T-helper 1 cell (primary cell): ENCODE data around the gene NQO2.
"Not testable (repeated sequence)": the region's sequence is repeated elsewhere in the genome, so short reads cannot be mapped to it uniquely, and the experiment has no call there.

Experiments used
- DNase-seq, 5 donors: peaks; one replicate each; pipeline ENCODE4 v3.0.0-alpha.2; 2012 to 2020

The NQO2 gene

DNA sequence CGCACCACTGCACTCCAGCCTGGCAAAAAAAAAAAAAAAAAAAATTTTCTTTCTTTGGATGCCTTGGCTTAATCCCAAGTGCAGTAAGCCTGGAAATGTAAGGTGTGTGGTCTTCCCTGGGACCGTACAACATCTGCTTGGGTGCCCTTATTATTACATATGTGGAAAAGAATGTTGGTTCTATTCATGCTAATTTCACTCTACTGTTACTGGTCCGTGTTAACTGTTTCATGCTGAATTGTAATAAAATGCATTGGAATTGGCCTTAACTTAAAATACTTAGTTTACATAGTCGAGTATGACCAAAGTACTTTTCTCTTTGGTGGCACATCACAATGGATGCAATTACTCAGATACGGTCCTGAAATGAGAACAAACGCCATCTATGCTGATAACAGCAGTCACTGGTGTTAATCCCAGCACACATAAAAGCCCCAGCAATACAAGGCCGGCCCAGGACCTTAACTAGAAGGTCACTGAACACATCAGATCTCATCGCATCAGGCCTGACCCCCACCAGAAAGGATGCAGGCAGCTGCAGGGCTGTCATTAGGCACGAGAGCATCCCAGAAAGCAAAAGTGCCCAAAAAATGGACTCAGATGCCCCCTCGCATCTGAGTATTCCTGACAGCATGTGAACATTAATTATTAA is 29.5 kb upstream of the NQO2 start:
- no peak for DNase-seq

DNA sequence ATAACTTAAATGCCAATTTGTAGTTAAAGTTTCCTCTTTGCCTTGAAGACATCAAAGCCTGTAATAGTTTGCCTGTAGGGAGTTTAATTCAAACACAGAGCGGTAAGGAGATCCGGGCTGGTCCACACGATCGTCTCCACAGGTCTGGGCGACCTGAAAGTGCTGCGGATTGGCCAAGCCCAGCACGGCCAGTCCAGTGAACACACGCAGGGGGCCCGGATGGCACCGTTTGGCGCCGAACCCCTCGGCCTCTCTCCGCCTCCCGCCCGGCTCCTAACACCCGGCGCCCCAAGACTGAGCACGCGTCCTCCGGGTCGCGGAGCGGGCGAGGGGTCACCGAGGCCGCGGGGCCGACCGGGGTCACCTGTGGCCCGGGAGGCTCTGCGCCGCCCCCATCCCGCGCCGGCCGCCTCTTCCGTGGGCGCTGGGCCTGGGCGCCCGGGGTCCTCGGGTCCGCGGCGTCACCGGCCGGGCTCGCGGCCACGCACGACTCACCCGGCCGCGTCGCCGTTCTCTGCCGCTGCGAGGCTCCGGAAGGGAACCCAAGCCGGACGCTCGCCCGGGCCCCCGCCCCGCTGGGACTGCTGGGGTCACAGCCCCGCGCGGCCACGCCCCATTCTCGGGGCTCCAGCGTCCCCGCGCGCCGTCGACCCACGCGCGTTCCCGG is 28.8 kb upstream of the NQO2 start:
- peak in 3 of 5 donors; percentile 30 to 44 (median 34) for DNase-seq

DNA sequence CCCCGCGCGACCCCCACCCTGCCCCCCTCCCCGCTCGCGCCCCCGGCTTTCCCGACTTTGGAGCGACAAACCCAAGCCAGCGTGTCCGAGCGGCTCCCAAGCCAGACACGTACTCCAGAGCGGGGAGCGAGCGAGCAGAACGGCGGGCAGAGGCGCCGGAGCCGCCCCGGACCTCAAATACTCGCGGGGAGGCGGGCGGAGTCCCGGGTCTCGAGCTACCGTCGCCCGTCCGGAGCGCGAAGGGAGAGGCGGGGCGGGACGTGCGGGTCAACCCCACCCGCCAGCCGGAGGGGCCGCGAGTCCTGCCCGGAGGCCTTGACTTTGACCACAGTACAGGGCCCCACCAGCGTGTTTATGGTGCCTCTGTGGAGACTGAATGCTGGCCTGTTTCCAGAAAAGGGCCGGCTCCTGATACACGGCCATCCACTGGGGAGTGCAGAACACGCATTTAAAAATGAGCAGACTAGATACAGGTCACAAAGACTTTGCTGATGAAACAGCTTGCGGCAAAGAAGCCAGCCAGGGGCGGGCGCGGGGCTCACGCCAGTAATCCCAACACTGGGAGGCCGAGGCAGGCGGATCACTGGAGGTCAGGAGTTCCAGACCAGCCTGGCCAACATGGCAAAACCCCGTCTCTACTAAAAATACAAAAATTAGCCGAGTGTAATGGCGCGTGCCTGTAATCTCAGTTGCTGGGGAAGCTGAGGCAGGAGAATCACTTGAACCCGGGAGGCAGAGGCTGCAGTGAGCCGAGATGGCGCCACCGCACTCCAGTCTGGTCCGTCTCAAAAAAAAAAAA is 28.1 kb upstream of the NQO2 start, which contains the start of gene SERPINB6:
Gene SERPINB6, minus strand, starts transcription at position 148 of the 799 bp plus-strand sequence. CDS start 12,235 bp downstream, outside the sequence.
- DNase-seq = peak in 4 of 5 donors; percentile 11 to 28 (median 24)

DNA sequence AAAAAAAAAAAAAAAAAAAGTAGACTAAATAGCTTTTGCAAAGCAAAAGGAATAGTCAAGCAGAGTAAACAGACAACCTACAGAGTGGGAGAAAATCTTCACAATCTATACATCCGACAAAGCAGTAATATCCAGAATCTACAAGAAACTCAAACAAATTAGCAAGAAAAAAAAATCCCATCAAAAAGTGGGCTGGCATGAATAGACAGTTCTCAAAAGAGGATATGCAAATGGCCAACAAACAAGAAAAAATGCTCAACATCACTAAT is 27.5 kb upstream of the NQO2 start:
- not testable (repeated sequence) for DNase-seq

DNA sequence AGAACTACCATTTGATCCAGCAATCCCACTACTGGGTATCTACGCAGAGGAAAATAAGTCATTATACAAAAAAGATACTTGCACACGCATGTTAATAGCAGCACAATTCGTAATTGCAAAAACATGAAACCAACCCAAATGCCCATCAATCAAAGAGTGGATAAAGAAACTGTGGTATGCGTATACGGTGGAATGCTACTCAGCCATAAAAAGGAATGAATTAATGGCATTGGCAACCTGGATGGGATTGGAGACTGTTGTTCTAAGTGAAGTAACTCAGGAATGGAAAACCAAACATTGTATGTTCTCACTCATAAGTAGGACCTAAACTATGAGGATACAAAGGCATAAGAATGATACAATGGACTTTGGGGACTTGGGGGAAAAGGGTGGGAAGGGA is 27.0 kb upstream of the NQO2 start:
- not testable (repeated sequence) for DNase-seq

DNA sequence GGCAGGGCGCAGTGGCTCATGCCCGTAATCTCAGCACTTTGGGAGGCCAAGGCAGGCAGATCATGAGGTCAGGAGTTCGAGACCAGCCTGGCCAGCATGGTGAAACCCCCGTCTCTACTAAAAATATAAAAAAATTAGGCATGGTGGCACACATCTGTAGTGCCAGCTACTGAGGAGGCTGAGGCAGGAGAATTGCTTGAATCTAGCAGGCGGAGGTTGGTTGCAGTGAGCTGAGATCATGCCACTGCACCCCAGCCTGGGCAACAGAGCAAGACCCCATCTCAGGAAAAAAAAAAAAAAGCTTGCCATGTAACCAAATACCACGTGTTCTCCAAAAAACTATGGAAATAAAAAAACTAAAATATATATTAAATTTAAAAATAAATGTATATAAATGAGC is 26.5 kb upstream of the NQO2 start:
- DNase-seq = not testable (repeated sequence)

DNA sequence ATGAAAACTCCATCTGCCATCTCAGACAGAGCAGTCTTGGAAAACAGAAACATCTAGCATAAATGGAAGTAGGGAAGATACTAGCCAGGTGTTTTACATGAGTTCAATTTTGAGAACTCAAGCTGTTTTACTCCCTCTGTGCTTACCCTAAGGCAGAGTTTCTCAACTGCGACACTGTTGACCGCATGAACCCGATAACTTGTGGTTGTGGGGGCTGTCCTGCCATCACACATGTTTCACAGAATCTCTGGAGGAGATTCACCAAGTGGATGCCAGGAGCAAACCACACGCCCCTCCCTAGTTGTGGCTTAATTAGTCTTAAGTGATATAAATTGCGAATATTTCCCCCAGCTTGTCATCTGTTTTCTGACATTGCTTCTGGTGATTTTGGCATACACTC is 26.0 kb upstream of the NQO2 start:
- DNase-seq = no peak

DNA sequence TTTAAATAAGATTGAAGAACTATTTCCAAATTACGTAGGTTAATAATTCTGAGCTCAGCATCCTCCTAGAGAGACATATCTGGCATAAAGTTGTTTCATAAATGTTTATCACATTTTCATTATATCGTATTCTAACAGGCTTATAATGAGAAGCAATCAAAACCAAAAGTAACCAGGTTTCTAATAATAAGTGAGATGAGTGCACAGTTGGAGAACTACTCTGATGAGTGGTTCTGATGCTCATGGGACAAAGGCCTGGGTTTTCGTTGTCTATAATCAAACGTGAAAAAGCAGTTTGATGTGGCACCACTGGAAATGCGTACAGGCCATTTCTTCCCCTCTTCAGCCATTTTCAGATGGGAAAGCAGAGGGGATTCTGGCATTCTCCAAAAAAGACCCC is 23.6 kb upstream of the NQO2 start:
- DNase-seq = no peak

DNA sequence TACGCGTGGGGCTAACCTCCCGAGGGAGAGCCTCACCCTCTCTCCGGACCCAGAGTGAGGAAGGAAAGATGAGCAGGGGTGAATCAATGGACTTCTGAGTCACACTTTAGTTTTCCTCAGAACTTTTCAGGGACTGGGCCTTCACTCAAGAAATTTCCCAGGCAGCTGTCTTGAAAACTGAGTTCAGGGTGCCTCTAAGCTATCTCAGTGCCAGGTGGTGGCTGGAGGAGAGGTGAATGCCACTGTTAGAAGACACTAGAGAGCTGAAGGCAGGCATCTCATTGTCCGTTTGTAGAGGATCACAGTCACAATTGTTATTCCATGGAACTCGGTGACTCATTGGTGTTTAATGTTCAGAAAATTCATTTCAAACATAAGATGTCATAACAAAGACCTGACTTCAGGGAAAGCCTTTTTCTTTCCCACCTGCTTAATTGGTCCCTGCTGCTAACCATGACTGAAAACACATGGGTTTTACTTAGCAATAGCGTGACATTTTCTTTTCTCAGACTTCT is 23.1 kb upstream of the NQO2 start:
- no peak for DNase-seq

DNA sequence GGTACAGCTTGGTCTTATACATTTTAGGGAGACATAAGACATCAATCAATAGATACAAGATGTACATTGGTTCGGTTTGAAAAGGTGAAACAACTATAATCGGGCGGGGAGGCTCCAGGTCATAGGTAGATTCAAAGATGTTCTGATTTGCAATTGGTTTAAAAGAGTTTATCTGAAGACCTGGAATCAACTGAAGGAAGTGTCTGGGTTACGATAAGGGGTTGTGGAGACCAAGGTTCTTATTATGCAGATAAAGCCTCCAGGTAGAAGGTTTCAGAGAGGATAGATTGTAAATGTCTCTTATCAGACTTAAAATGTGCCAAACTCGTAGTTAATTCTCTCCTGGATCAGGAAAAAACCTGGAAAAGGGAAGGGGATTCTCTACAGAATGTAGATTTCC is 22.4 kb upstream of the NQO2 start:
- no peak for DNase-seq

DNA sequence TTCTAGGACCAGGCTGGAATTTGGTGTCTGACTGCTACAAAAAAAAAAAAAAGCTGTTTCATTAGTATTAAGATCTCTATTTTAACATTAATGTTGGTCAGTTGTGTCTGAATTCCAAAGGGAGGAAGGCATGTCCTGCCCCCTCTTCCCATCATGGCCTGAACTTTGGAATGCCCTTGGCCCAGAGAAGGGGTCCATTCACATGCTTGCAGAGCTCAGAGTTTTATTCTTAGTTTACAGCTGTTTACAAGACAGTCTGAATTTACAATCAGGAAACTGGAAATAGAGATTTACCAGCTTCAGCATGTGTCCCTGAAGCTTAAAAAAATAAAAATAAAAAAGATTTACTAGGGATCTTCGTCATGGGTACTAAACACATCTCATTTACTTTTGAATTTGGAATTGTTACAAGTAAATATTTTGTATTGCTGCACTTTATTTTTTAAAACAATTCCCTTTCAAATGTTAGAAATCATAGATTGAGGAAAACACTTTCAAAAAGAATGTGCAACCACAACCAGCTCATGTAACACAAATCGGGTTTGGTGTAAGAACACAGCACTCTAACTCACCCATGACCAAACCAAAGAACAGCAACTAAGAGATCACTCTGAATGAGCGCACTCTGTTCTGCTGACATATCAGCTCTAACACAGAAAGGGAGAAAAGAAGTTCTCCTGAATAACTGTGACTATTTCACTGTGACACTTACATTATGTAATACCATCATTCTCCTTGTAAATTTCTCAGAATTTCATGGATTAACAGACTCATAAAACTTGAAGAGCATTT is 21.7 kb upstream of the NQO2 start:
- no peak for DNase-seq

DNA sequence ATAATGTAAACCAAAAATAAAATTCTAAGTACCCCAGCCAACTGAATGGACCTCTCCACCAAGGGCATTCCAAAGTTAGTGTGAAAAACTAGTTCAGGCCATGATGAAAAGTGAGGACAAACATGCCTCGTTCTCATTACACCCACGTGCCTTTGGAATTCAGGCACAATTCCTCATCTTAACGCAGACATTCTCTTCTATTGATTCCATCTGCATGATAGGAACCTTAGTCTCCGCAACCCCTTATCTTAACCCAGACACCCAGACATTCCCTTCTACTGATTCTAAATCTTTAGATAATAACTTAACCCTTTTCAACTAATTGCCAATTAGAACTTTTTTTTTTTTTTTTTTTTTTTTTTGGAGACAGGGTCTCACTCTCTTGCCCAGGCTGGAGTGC is 20.8 kb upstream of the NQO2 start:
- no peak for DNase-seq

DNA sequence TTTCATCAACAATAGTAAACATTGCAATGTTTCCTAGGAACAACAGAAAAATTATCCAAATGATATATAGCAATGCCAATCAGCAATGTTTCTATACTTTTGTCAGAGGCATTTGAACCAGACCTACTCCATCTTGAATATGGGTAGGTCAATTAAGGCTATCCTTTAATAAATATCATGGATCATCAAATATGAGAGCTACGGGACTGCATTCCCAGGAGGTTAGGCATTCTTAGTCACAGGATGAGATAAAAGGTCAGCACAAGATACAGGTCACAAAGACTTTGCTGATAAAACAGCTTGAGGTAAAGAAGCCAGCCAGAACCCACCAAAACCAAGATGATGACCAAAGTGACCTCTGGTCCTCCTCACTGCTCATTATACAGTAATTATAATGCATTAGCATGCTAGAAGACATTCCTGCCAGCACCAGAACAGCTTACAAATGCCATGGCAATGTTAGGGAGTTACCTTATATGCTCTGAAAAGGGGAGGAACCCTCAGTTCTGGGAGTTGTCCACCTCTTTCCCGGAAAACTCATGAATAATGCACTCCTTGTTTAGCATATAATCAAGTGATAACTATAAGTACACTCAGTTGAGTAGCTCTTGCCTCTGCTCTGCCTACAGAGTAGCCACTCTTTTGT is 19.8 kb upstream of the NQO2 start:
- DNase-seq = no peak

DNA sequence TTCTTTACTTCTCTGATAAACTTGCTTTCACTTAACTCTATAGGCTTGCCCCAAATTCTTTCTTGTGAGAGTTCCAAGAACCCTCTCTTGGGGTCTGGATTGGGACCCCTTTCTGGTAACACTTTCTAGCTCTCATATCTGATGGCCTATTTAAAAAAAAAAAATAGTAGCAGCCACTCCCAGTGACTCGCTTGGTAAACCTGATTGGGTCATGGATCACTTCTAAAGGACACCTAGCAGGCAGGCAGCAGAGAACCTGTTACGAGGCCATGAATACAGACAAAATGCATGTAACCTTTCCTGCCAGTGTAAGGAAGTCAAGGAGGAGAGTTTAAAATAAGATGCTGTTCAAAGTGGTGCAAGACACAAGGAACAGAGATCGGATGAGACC is 19.2 kb upstream of the NQO2 start:
- no peak for DNase-seq

DNA sequence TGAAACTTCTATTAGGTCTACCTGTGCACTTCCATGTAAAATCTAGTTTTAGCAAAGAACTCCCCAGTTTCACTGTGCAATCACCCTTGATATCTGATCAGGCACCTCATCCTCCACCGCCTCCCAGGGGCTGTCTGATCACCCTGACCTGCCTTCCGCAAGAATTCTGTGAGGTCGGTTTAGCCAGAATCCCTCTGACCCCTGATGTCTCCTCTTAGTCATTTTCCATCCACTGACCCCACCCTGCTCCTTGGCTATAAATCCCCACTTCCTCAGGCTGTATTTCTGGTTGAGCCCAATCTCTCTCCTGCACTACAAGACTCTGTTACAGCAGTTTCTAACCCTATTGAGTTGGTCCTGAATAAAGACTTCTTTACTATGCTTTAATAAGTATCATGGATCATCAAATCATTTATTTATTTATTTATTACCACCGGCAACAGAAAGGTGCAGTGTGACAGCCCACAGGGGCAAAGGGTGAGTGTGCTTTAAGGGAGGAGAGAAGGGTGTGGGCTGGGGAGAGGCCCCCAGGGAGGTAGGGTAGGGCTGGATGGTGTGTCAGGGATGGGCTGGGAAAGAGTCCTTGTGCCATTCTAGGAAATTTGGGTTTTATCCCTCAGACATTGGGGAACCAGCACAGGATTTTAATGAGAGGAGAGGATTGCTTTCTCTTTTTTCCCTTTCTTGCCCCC is 17.1 kb upstream of the NQO2 start:
- DNase-seq = no peak

DNA sequence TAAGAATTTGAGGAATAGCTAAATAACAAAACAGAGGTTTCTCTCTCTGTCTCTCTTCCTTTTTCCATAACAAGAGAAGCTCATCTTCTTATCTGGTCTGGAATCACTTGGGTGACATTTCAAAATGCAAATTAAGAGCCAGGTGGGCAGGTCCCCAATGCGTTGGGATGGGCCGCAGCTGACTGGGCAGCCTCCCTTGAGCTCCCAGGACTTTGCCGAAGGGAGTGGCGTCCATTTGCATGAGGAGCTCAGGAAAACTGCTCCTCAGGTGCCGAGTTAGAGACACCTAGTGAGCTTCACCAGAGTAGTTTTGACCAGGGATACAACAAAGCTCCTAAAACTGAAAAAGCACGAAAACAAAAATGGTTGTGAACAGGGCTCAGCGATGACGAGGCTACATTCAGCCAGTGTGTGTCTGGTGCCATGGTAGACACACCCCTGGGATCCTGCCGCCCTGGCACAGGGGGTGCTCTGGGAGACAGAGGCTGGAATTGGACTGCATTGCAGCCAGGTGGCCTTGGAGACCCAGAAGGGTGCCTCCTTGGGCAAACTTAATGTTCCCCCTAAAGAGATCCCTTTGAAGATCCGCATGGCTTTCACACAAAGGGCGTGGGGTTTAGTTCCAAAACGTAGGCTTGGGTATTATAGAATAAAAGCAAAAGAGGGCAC is 14.8 kb upstream of the NQO2 start:
- DNase-seq = no peak

DNA sequence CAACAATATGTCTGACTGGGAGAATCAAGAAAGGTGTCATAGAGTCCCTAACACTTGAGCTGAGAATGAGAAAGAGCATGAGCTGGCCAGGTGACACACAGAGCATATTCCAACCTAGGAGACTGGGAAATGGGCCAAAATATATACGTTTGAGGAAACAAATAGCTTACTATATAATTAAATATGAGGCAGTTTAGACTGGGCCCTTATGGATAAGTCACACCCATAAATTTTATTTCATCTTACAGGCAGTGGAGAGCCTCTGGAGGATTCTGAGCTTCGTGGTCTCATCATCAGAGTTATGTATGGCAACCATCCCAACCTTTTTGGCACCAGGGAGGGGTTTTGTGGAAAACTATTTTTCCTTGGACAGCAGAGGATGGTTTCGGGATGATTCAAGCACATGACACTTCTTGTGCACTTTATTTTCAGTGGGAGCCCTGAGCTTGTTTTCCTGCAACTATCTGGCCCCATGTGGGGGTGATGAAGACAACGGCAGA is 12.9 kb upstream of the NQO2 start:
- DNase-seq = no peak

DNA sequence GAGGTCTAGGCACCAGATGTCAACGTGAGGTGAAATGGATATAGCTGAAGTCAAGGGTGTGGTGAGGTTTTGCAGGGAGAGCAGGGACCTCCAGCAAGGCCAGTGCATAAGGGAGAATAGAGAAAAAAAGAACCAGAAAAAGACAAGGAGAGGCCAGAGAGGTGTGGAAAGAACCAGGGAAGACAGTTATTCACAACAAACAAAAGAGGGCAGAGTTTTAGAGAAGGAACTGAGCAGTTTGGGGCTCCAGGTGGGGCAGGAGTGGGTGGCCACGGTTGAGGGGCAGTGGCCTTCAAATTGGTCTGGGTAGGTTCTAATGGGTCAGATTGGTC is 11.6 kb upstream of the NQO2 start:
- DNase-seq = no peak

DNA sequence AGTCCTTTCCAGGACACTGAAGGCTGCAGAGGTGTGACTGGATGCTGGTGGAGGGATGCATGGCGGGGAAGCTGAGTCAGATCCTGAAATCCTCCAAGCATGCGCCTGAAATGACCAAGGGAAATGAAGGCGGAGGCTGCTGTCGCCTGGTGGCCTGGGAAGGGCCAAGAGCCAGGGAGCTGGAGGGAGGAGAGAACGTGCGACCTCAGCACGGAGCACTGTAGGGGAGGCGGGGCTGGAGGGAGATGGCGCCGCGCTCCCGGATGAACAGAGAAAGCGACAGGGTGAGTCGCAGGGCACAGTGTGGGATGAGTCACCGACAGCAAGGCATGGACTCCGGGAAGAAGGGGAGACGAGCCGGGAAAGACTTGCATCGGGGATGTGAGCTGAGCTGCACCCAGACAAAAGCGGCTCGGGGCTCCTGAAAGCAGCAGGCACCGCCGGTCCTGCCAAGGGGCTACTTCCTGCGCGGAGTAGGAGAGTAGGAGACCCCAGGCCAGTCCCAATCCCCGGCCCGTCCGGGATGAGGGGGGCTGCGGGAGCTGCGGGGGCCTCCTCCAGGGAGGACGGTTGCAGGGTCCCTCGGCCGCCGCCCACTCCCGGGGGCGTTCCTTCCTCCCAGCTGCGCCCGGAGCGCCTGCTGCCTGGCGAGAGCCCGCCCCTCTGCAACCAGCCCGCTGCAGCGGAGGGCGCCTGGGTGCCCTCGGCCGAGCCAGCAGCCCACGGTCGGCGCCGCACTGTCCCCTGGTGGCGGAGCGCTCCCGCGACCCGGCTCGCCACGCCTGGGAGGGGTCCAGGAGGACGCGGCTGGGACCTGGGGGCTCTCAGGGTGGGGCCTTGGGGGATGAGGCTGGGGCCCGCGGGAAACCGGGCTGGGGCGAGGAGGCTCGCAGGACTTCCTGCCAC is 11.0 kb upstream of the NQO2 start:
- DNase-seq = peak; percentile 50 to 78 (median 65)
